ENCODE results near the gene LTA.
A peak's percentile ranks its signal among the peaks of the same experiment; 100 is the strongest.

LTA gene, protein sequence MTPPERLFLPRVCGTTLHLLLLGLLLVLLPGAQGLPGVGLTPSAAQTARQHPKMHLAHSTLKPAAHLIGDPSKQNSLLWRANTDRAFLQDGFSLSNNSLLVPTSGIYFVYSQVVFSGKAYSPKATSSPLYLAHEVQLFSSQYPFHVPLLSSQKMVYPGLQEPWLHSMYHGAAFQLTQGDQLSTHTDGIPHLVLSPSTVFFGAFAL

DNA sequence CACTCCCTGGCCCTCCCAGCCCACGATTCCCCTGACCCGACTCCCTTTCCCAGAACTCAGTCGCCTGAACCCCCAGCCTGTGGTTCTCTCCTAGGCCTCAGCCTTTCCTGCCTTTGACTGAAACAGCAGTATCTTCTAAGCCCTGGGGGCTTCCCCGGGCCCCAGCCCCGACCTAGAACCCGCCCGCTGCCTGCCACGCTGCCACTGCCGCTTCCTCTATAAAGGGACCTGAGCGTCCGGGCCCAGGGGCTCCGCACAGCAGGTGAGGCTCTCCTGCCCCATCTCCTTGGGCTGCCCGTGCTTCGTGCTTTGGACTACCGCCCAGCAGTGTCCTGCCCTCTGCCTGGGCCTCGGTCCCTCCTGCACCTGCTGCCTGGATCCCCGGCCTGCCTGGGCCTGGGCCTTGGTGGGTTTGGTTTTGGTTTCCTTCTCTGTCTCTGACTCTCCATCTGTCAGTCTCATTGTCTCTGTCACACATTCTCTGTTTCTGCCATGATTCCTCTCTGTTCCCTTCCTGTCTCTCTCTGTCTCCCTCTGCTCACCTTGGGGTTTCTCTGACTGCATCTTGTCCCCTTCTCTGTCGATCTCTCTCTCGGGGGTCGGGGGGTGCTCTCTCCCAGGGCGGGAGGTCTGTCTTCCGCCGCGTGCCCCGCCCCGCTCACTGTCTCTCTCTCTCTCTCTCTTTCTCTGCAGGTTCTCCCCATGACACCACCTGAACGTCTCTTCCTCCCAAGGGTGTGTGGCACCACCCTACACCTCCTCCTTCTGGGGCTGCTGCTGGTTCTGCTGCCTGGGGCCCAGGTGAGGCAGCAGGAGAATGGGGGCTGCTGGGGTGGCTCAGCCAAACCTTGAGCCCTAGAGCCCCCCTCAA is at the start of gene LTA:
Gene LTA, plus strand, starts transcription at position 249 of the 871 bp plus-strand sequence. Its CDS starts 454 bp downstream, at position 703.
- no peak for DNase-seq (ENCODE audit: low spot score)

DNA sequence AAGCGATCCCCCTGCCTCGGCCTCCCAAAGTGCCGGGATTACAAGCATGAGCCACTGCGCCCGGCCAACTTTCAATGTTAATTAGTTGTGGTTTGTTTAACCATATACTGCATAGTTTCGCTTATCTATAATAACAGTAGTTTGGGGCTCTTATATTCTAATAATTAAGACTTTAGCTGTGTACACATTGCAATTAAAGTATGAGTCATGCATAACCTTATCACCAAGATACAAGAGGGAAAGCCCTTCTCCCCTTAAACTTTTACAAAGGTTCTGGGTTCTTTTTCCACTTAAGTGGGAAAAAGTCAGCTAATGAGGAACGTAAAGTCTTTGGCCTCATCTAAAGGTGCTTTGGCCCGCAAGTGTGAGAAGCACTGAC is 46.5 kb upstream of the LTA start:
- no peak for DNase-seq (ENCODE audit: low spot score)

DNA sequence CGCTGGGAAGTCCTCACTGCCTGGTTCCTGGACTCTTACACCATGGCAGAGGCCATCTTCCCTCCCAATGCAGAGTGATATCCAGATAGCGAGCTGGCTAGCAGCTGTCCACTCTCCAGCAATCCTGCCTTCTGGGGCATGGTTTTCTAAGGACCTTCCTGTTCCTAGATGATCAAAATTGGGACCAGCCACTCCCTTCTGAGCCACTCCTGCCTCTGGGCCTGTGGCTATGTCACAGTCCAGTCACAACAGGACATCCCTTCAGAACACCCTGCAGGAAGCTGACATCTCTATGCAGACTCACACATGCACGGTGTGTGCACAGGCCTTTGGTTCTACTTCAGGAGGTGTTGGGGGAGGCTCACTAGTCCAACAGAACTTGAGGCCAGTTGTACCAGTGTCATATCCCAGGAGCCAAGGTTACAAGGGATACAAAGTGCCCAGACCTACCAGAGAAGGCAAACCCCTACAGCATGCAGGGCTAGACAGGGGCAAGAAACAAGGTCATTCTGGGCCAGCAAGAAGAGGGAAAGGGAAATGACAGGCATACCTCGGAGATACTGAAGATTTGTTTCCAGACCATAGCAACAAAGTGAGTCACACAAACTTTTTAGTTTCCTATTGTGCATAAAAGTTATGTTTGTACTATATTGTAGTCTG is 46.0 kb upstream of the LTA start:
- DNase-seq (ENCODE audit: low spot score): no peak

DNA sequence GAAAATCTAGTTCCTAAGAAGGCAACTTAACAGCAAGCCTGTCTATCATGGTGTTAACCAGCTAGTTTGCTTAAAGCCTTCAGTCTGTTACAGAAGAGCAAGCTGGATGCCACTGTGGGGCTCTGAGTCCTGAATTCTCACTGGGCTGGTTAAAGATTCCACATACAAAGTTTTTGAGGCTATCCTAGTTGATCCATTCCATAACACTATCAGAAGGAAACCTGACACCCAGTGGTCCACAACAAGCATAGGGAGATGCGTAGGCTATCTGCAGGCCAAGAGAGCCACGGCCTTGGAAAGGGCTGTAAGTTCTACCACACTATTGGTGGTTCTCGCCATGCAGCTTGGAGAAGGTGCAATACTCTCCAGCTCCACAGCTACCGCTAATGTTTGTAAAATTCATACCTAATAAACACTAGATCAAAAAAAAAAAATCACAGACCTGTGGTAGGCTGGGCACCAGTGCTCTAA is 43.7 kb upstream of the LTA start:
- no peak for DNase-seq (ENCODE audit: low spot score)

DNA sequence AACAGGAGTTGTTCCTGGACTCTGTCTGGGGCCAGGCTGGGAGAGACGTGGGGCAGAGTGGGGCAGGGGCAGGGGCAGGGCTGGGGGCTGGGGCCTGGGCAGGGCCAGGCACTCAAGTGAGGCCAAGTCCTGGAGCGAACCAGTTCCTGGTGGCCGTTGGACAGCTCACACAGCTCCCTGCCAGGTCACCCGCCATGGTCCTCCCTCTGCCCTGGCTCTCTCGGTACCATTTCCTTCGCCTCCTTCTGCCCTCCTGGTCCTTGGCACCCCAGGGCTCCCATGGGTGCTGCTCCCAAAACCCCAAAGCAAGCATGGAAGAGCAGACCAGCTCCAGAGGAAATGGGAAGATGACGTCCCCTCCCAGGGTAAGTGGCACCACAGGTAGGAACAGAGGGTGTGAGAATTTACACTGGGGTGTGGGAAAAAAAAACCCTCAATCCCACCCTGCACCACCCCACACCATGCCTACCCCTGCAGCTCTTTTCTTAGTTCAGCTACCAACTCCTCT is 43.2 kb upstream of the LTA start, which contains the start of gene MCCD1:
Gene MCCD1, plus strand, starts transcription at position 142 of the 508 bp plus-strand sequence. Its CDS starts 53 bp downstream, at position 195.
- no peak for DNase-seq (ENCODE audit: low spot score)

DNA sequence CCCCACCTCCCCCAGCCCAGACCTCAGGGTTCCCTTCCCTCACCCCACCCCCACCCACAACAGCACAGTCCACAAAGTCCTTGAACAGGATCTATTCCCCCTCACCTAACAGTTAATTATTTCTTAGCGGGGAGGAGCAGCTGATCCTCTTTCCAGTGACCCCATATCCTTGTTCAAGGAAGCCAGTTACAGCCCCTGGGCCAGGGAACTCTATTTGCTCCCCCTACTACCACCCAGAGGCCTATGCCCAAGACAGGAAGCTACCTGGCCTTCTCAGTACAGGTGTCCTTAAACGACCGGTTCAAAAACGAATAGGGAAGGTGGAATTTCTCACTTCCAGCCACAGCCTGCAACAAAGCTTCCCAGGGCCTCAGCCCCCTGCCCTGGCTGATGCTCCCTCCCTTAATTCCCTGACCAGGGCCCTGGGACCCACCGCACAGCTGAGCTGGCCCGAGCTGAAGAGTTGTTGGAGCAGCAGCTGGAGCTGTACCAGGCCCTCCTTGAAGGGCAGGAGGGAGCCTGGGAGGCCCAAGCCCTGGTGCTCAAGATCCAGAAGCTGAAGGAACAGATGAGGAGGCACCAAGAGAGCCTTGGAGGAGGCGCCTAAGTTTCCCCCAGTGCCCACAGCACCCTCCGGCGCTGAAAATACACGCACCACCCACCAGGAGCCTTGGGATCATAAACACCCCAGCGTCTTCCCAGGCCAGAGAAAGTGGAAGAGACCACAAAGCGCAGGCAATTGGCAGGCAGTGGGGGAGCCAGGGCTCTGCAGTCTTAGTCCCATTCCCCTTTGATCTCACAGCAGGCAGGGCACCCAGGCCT is 42.5 kb upstream of the LTA start:
- no peak for DNase-seq (ENCODE audit: low spot score)

DNA sequence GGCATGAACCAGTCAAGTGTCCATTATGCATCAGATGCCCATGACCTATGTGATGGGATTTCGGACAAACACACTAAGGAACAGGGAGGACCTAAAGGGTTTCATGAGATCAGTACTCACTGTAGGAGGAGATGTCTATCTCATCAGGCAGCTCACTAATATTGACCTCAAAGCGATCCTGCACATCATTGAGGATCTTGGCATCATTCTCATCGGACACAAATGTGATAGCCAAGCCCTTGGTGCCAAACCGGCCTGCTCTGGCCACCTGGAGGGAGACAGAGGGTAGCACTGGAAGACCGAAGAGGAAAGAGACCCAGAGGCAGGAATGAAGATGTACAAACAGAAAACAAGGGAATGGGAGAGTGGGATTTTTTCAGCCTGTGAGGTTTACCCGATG is 41.4 kb upstream of the LTA start:
- DNase-seq (ENCODE audit: low spot score): no peak

DNA sequence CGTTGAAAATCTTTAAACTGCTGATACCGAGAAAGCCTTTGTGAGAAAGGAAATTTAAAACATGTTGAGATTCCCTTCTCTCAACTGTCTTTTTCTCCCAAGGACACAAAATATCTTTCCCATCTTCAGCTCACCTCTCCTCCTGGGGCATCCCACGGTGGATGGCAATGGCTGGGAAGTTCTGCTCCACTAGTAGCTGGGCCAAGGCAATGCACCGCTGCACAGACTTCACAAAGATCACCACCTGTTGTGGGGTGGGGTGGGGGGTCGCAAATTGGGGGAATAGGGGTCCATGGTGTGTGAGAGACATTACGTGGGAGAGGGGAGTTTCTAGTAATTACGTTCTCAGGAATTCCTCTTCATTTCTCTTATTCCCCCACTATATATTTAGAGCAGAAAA is 40.9 kb upstream of the LTA start:
- DNase-seq (ENCODE audit: low spot score): no peak

DNA sequence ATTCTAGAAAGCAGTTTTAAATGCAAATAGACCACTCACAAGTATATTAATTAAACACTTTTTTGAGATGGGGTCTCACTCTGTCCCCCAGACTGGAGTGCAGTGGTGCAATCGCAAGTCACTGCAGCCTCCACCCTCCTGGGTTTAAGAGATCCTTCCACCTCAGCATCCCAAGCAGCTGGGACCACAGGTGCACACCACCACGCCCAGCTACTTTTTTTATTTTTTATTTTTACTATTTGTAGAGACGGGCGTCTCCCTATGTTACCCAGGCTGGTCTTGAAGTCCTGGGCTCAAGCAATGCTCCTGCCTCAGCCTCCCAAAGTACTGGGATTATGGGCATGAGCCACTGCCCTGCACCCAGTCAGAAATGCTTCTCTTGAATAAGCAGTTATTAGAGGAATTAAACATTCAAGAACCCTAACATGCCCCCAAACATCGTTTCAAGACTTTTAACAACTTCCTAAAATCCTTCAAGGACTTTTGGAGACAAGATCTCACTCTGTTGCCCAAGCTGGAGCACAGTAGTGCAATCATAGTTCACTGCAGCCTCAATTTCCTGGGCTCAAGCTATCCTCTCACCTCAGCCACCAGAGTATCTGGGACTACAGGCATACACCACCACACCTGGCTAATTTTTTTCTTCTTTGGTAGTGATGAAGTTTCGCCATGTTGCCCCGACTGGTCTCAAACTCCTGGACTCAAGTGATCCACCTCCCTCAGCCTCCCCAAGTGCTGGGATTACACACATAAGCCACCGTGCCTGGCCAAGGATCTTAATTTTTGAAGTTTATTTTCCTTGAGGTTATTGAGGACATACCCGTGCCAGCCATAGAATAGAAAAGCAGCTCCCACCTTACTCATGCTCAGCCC is 40.1 kb upstream of the LTA start:
- DNase-seq (ENCODE audit: low spot score): no peak

DNA sequence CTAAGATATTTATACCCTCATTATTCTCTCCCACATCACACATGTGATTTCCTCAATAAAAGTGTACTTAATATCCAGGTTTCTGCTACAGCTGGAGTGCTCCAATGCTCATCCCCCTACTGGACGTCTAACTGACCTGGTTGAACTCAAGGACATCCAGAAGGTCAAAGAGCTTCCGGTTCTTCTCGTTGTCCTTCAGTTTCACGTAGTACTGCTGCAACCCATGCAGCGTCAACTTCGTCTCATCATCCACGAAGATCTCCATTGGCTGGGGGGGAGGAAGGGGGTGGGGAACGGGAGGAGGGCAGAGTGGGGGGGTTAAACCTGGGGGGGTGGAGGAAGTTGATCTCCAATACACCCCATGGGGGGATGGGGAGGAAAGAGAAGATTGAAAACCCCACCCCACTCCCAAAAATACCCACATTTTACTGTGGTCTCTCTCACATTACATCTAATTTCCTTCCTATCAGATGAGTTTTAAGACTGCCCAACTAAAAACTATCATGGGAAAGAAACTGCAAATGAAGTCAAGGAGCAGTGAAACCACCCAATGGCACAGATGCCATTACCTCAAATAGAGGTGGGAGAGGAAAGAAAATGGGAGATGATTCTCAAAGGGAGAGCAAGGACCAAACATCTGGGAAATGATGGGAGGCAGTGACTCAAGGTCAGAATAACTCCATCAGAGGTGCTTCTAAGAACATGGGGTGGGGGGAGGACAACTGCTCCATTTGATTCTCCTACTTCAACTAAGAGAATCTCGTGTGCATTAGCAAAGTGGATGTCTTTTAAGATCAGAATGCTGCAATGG is 39.2 kb upstream of the LTA start:
- no peak for DNase-seq (ENCODE audit: low spot score)

DNA sequence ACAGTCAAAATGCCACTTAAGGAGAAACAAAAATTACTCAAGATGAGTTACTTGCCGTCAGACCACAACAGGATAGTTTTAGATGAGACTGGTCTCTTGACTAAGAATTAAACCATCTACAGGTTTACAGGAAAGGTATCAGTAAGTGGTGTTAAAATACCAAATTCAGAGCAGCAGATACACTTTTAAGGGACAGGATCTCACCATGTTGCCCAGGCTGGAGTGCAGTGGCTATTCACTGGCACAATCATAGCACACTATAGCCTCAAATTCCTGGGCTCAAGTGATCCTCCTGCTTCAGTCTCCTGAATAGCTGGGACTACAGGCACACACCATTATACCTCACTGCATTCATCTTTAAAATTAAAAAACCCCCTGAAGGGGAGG is 38.6 kb upstream of the LTA start:
- DNase-seq (ENCODE audit: low spot score): no peak

DNA sequence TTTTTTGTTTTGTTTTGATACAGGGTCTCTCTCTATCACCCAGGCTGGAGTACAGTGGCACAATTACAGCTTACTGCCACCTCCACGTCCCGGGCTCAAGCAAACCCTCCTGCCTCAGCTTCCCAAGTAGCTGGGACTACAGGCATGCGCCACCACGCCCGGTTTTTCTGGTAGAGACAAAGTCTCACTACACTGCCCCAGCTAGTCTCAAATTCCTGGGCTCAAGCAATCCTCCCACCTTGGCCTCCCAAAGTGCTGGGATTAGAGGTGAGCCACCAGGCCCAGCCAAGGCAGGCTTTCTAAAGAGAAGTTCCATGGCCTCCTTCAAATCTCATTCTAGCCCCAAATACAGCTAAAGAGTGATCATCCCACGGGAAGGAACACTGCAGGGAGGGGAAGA is 38.1 kb upstream of the LTA start:
- no peak for DNase-seq (ENCODE audit: low spot score)

DNA sequence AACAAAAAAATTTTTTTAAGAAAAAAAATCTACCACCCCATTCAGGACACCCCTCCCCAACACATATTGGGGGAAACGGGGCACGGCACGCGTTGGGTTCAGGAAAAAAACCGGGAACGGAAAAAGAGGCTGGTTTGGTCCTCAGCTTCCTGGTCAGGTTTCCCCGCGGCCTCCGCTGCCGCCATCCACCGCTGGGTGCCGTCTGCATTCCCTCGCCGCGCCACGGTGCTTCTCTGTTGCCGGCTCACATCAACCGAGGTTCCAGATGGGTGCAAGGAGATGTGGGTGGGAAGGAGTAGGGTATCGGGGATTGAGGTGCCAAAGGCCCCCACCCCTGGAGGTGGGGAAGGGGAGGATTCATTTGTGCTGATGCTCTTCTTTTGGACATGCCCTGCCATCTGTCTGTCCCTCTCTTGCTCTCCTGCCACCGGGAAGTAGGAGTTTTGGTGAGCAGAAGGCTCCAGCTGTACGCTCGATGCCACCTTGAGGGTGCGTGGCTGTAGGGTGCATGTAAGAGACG is 37.5 kb upstream of the LTA start:
- DNase-seq (ENCODE audit: low spot score): no peak

DNA sequence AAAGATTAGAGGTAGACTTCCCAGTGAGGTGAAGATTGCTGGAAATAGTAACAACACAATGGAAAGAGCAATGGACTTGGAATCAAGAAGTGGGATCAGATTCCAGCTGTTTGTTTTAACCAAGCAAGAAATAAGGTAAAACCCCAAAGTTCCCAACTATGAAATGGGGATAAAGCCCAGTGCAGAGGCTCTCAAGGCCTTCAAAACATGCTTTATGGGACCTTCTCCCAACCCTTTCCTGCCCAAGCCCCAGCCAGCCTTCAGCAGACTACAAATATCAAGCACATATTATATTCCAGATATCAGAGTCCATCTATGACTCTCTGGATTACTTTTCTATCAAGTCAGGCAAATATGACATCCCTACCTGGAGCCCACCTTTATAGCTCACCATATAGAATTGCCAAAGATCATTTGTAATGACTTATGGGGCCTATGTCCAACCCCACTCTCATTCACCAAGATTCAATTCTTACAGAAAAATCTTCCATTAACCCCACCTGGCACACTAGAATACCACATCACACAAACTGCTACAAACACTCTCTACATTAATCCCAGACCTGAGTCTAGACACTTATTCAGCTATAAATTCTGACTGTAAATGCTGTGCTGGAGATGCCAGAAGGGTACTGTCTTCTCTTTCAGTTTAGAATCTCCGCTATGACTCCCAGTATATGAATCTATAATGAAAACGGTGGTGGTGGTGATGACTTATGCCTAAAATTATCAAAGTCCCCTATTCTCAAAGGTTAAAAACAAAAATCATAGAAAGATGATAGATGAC is 36.4 kb upstream of the LTA start:
- DNase-seq (ENCODE audit: low spot score): no peak

DNA sequence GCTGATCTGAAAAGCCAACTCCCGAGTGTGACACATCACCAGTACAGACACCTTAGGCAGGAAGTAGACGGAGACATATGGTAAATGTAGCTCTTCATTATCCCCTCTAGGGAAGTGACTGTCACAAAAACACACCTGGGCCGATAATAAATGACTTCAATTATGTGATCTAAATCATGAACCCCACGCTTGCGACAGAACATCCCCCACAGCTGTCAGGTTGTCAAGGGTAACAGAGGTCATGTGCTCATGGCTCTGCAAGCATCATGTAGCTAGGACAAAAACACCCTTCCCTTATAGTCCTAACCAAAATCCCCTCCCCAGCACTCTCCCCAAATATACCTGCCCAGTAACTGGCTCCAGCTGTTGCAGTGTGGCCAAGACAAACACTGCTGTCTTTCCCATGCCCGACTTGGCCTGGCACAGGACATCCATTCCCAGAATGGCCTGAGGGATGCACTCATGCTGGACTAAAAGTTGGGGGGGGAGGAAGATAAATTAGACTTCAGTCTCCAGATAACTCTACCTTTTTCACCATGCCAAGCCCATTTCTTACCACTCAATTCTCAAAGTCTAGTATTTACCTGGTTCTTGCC is 33.2 kb upstream of the LTA start:
- DNase-seq (ENCODE audit: low spot score): no peak

DNA sequence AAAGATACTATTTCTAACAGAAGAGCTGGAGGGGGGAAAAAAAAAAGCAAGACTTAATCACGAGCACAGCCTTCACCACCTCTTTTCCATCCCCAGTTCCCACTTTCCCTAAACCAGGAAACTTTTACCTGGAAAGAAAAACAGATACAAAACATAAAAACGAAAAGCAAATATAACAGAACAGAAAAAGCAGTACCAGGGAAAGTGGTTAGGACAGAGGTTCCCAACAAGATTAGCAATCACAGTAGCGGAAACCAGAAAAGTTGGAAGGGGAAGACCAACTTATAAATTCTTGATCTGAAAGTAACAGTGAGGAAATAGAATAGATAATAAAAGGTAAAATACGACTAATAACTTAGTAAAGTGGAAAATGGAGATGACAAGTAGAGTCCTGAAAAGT is 31.4 kb upstream of the LTA start:
- DNase-seq (ENCODE audit: low spot score): no peak

DNA sequence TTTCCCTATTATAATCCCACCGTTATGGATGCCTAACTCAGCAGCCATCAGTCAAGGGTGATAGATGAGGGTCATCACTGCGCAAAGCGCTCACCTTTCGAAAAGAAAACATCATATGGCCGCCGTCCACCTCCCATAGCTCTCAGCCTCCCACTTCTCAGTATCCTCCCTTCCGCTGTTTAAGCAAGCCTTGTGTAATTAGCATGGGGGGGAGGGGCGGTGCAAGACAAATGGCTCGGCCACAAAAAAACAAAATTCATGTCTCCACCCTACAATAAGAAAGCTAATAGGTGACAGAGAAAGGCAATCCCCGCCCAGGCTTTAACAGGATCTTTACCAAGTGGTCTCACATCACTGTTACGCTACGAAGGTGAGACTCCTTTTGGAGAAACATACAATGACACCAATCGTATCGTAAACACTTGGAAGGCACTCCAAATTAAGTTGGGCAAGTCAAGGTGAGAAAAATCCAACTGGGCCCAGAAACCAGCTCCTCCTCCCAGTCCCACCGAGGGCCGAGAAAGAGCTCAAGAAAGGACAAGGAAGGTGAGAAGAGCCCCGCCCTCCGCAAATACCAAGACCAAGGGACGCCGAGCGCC is 30.9 kb upstream of the LTA start:
- DNase-seq (ENCODE audit: low spot score): peak; percentile 41
